GM23338 (cell line): ENCODE data around the gene SLC29A4. TPM values are rescaled to one million over a fixed set of nuclear protein-coding genes. Genes with fewer than 3 reads are reported as not detected.
A peak's percentile ranks its signal among the peaks of the same experiment; 100 is the strongest.
"Not testable (repeated sequence)": the region's sequence is repeated elsewhere in the genome, so short reads cannot be mapped to it uniquely, and the experiment has no call there.

Experiments used
- ATAC-seq: fragments of 200-7000 bp; cut with Tn5 transposase; 3 replicates; pipeline ENCODE4 v1.9.1; 2020
- DNase-seq: peaks from one replicate; pipeline ENCODE4 v3.0.0-alpha.2; 2015; ENCODE audit warnings: low spot score
- H2AFZ ChIP-seq: fragments of 200-600 bp; sonication (generic); 2 replicates; pipeline ENCODE4 v1.8.0; 2016; ENCODE audit warnings: antibody characterized with exemption, mild to moderate bottlenecking, moderate library complexity
- H3F3A ChIP-seq: fragments of 200-600 bp; sonication (generic); replicated peaks from 2 replicates; pipeline ENCODE4 v1.8.0; 2017; ENCODE audit warnings: antibody characterized with exemption, mixed run types, low read depth
- H3K27ac ChIP-seq: fragments of 200-600 bp; sonication (generic); 2 replicates; pipeline ENCODE4 v1.6.1; 2016; ENCODE audit warnings: low read depth
- H3K27me3 ChIP-seq: fragments of 200-600 bp; sonication (generic); 2 replicates; pipeline ENCODE4 v1.8.0; 2016; ENCODE audit warnings: mild to moderate bottlenecking, mixed run types, moderate library complexity; ENCODE audit not compliant: insufficient read depth
- H3K36me3 ChIP-seq: fragments of 200-600 bp; sonication (generic); 2 replicates; pipeline ENCODE4 v1.8.0; 2016; ENCODE audit warnings: mild to moderate bottlenecking; ENCODE audit not compliant: insufficient read depth
- H3K4me1 ChIP-seq: fragments of 200-600 bp; sonication (generic); 2 replicates; pipeline ENCODE4 v1.8.0; 2016; ENCODE audit warnings: mild to moderate bottlenecking, moderate library complexity; ENCODE audit not compliant: insufficient read depth
- H3K4me2 ChIP-seq: fragments of 200-600 bp; sonication (generic); 2 replicates; pipeline ENCODE4 v1.7.1; 2017; ENCODE audit warnings: mixed run types
- H3K4me3 ChIP-seq: fragments of 200-600 bp; sonication (generic); 2 replicates; pipeline ENCODE4 v1.6.1; 2016; ENCODE audit warnings: mixed run types
- H3K79me2 ChIP-seq: fragments of 200-600 bp; sonication (generic); replicated peaks from 2 replicates; pipeline ENCODE4 v1.8.0; 2017; ENCODE audit warnings: mild to moderate bottlenecking; ENCODE audit not compliant: insufficient read depth
- H3K9me2 ChIP-seq: fragments of 200-600 bp; sonication (generic); 2 replicates; pipeline ENCODE4 v1.8.0; 2017; ENCODE audit not compliant: insufficient read depth
- H4K20me1 ChIP-seq: fragments of 200-600 bp; sonication (generic); replicated peaks from 2 replicates; pipeline ENCODE4 v1.8.0; 2017; ENCODE audit warnings: mild to moderate bottlenecking; ENCODE audit not compliant: insufficient read depth
- H3K27ac Mint-ChIP-seq: 2 replicates; pipeline ENCODE4 v1.8.0; 2020; ENCODE audit warnings: inconsistent platforms, mild to moderate bottlenecking, moderate library complexity, mixed read lengths
- H3K27me3 Mint-ChIP-seq: 3 replicates; pipeline ENCODE4 v1.8.0; 2022; ENCODE audit warnings: low read depth, mild to moderate bottlenecking, moderate library complexity, mixed read lengths, inconsistent platforms; ENCODE audit not compliant: insufficient read depth, poor library complexity
- H3K36me3 Mint-ChIP-seq: 3 replicates; pipeline ENCODE4 v1.8.0; 2021; ENCODE audit warnings: low read depth, mild to moderate bottlenecking, inconsistent platforms, moderate library complexity, mixed read lengths
- H3K4me1 Mint-ChIP-seq: 3 replicates; pipeline ENCODE4 v1.8.0; 2020; ENCODE audit warnings: mild to moderate bottlenecking, inconsistent platforms, mixed read lengths
- H3K4me3 Mint-ChIP-seq: 3 replicates; pipeline ENCODE4 v1.8.0; 2021; ENCODE audit warnings: moderate library complexity, mild to moderate bottlenecking, inconsistent platforms, mixed read lengths
- H3K9me3 Mint-ChIP-seq: 3 replicates; pipeline ENCODE4 v1.8.0; 2020; ENCODE audit warnings: moderate library complexity, mild to moderate bottlenecking, inconsistent platforms, mixed read lengths
- CREB1 ChIP-seq: fragments of 250-450 bp; sonication (Bioruptor Pico); IDR thresholded peaks from 2 replicates; pipeline ENCODE4 v1.5.0; 2020; ENCODE audit warnings: low read depth, mild to moderate bottlenecking, moderate library complexity
- CTCF ChIP-seq, 2 experiments: fragments of 200-600 bp in 1 of 2; sonication (generic) in 1 of 2; conservative IDR thresholded peaks; 2 replicates each; pipeline versions ENCODE4 v1.5.1 to v1.6.1; 2016 to 2017; ENCODE audit warnings: antibody characterized with exemption in 2 of 2, low read depth in 2 of 2, mild to moderate bottlenecking in 2 of 2, moderate library complexity in 1 of 2
- ETS1 ChIP-seq: IDR thresholded peaks from 2 replicates; pipeline ENCODE4 v1.6.1; 2016; ENCODE audit warnings: antibody characterized with exemption
- EZH2 ChIP-seq: fragments of 200-600 bp; sonication (generic); IDR thresholded peaks from one replicate; pipeline ENCODE4 v1.8.0; 2017; ENCODE audit warnings: antibody characterized with exemption, mild to moderate bottlenecking, low read depth; ENCODE audit not compliant: unreplicated experiment
- EZH2phosphoT487 ChIP-seq: fragments of 200-600 bp; sonication (generic); IDR thresholded peaks from one replicate; pipeline ENCODE4 v1.8.1; 2018; ENCODE audit warnings: antibody characterized with exemption; ENCODE audit not compliant: unreplicated experiment
- JUNB ChIP-seq: IDR thresholded peaks from one replicate; pipeline ENCODE4 v1.6.1; 2016; ENCODE audit warnings: antibody characterized with exemption; ENCODE audit not compliant: unreplicated experiment
- NANOG ChIP-seq: IDR thresholded peaks from 2 replicates; pipeline ENCODE4 v1.6.1; 2016; ENCODE audit warnings: antibody characterized with exemption, borderline replicate concordance
- REST ChIP-seq: IDR thresholded peaks from one replicate; pipeline ENCODE4 v1.6.1; 2018; ENCODE audit warnings: antibody characterized with exemption; ENCODE audit not compliant: unreplicated experiment
- ZNF114 ChIP-seq: fragments of 250-450 bp; sonication (Bioruptor Pico); IDR thresholded peaks from 2 replicates; pipeline ENCODE4 v1.5.0; 2020; ENCODE audit warnings: mild to moderate bottlenecking, moderate library complexity
- polyA plus RNA-seq: library from polyadenylated mRNA; unstranded; fragments of >200 nt; fragmentation: Nextera tagmentation; extraction: Ambion mirVana; gene quantifications from 2 replicates; pipeline ENCODE4 v1.2.1, GENCODE V29; 2016
- total RNA-seq: library from RNA; depleted of rRNA; stranded (reverse); fragments of >200 nt; shearing (Covaris generic); gene quantifications from 2 replicates; pipeline ENCODE4 v1.2.3, GENCODE V29; 2014

The SLC29A4 gene
- total and polyA plus RNA-seq, 2 experiments from 2014 or later, result 4.8 to 8.1 TPM

GRCh38 chr7:5281598-5282500, 894 bp upstream of the SLC29A4 start:
- H3K4me1 ChIP-seq, H3K9me3 Mint-ChIP-seq, H4K20me1 ChIP-seq, H3K27ac Mint-ChIP-seq, H3F3A ChIP-seq, H3K36me3 Mint-ChIP-seq, H3K79me2 ChIP-seq, H3K9me2 ChIP-seq, H3K27ac ChIP-seq, H3K4me1 Mint-ChIP-seq, H3K36me3 ChIP-seq, H2AFZ ChIP-seq: not testable (repeated sequence)
- H3K27me3 ChIP-seq, result peaks cover 15% of the 10 kb centered on the region
- 0 out of 2 replicates have a peak overlapping the region, but pooled peaks have one; percentile 34 for H3K4me3 ChIP-seq
- ATAC-seq, result peak; percentile 23
- Mint-ChIP-seq H3K4me3 (peak overlapping the region; percentile 53; the same call in 2 of the 3 replicates), H3K27me3 (peaks cover 13% of the 10 kb centered on the region)
- H3K4me2 ChIP-seq, result peak overlapping the region; percentile 55; the same call in 1 of the 2 replicates
- peak; percentile 57 for DNase-seq

GRCh38 chr7:5283421-5284303, 919 bp downstream of the SLC29A4 start:
- Mint-ChIP-seq H3K4me1 (peaks cover 7% of the 10 kb centered on the region; the same call in 1 of the 3 replicates), H3K36me3 (no peaks in the 10 kb centered on the region), H3K9me3 (no peaks in the 10 kb centered on the region), H3K4me3 (peak overlapping the region; percentile 36; the same call in 2 of the 3 replicates), H3K27me3 (peaks cover 10% of the 10 kb centered on the region), H3K27ac (no peak overlapping the region)
- Histone ChIP-seq H2AFZ (no peak overlapping the region), H3K4me2 (peak overlapping the region; percentile 81), H3K27me3 (peaks cover 15% of the 10 kb centered on the region), H3K4me3 (peak overlapping the region; percentile 64), H3K79me2 (no peaks in the 10 kb centered on the region), H3K36me3 (no peaks in the 10 kb centered on the region), H4K20me1 (no peaks in the 10 kb centered on the region), H3K9me2 (no peaks in the 10 kb centered on the region), H3K27ac (no peak overlapping the region), H3K4me1 (no peaks in the 10 kb centered on the region; the same call in 1 of the 2 replicates), H3F3A (no peaks in the 10 kb centered on the region)
- DNase-seq (peak; percentile 44), ATAC-seq (peak; percentile 18)
- TF ChIP-seq CTCF (conservative IDR thresholded peaks at IDR 0.05; ENCODE audit: low read depth in 2 of 2) (no peak), ZNF114 (CRISPR knock-in tag) (no peak), ETS1 (no peak), NANOG (no peak), CREB1 (CRISPR knock-in tag) (no peak), EZH2phosphoT487 (no peak), REST (no peak), JUNB (no peak), EZH2 (no peak)
